ENCODE data around the gene IRAK1. TPM values are rescaled to one million over a fixed set of nuclear protein-coding genes. Genes with fewer than 3 reads are reported as not detected.

The IRAK1 gene
- total and polyA plus RNA-seq, 9 of the 15 experiments (the other 6 are each of a cell fraction or from before 2014, with no cell fraction given), result 11.6 to 261 (median 91.6) TPM

DNA sequence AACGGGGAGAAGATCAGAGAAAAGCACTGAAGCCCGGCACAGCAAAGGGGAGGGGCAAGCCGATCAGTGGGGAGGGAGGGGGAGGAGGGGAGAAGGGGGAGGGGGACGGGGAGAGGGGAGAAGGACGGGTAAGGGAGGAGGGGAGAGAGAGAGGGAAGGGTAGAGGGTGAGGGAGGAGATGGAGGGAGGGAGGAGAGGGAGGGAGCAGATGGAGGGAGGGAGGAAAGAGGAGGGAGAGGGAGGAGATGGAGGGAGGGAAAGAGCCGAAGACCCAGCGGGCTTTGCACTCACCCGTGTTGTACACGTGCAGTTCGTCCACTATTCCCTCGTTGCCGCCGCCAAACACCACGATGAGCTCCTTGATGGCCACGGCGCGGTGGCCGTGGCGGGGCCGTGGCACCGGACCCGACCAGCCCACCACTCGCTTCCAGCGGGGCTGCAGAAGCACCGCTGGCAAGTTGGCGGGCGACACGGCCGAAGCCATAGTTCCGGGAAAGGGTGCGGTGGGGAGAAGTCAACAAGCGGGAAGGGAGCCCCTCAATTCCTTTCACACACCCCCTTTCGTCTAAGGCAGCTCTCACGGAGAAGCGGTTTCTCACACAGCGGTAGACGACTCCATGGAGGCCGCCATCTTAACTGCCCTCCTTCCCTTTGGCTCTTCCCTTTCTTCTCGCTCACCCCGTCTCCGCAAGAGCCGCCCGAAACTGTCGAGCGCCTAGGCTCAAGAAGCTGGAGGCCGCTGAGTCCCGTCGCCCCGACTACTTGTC lies 49.2 kb downstream of the IRAK1 start (continued):
- TF ChIP-seq ZNF197 (CRISPR knock-in tag; IDR thresholded peaks at IDR 0.05; ENCODE audit: low read depth) (no peak), BRD9 (IDR thresholded peaks at IDR 0.05; ENCODE audit: low read depth, partially characterized antibody) (no peak), MCM2 (IDR thresholded peaks at IDR 0.05; ENCODE audit: low read depth) (no peak), TAF1 (IDR thresholded peaks at IDR 0.05; ENCODE audit: control insufficient read depth, extremely low read depth, insufficient read depth, low read length, severe bottlenecking) (peak; percentile 41), CHCHD3 (CRISPR knock-in tag; IDR thresholded peaks at IDR 0.05) (no peak), NEUROD1 (IDR thresholded peaks at IDR 0.05; ENCODE audit: borderline replicate concordance, low read depth, low read length, partially characterized antibody) (no peak), SRSF1 (IDR thresholded peaks at IDR 0.05; ENCODE audit: low read depth, low read length) (no peak), FOXA3 (CRISPR knock-in tag; conservative IDR thresholded peaks at IDR 0.05 in 1 of 2, IDR thresholded peaks at IDR 0.05 in 1 of 2) (no peak), POLR2AphosphoS5 (IDR thresholded peaks at IDR 0.05; ENCODE audit: control insufficient read depth, insufficient read depth, low read depth, low read length) (peak; percentile 28; the same call in 1 of the 2 replicates), NR2F6 (CRISPR knock-in tag; IDR thresholded peaks at IDR 0.05) (no peak), SMAD4 (CRISPR knock-in tag; conservative IDR thresholded peaks at IDR 0.05) (0 out of 2 replicates have a peak, but pooled peaks have one; percentile 25), ZNF77 (CRISPR knock-in tag; IDR thresholded peaks at IDR 0.05) (no peak), NCOA2 (IDR thresholded peaks at IDR 0.05; ENCODE audit: partially characterized antibody in 2 of 2) (no peak), KAT8 (IDR thresholded peaks at IDR 0.05; ENCODE audit: low read depth) (no peak), GATAD2B (IDR thresholded peaks at IDR 0.05; ENCODE audit: borderline replicate concordance) (no peak)
- TF ChIP-seq, protein P1, sequence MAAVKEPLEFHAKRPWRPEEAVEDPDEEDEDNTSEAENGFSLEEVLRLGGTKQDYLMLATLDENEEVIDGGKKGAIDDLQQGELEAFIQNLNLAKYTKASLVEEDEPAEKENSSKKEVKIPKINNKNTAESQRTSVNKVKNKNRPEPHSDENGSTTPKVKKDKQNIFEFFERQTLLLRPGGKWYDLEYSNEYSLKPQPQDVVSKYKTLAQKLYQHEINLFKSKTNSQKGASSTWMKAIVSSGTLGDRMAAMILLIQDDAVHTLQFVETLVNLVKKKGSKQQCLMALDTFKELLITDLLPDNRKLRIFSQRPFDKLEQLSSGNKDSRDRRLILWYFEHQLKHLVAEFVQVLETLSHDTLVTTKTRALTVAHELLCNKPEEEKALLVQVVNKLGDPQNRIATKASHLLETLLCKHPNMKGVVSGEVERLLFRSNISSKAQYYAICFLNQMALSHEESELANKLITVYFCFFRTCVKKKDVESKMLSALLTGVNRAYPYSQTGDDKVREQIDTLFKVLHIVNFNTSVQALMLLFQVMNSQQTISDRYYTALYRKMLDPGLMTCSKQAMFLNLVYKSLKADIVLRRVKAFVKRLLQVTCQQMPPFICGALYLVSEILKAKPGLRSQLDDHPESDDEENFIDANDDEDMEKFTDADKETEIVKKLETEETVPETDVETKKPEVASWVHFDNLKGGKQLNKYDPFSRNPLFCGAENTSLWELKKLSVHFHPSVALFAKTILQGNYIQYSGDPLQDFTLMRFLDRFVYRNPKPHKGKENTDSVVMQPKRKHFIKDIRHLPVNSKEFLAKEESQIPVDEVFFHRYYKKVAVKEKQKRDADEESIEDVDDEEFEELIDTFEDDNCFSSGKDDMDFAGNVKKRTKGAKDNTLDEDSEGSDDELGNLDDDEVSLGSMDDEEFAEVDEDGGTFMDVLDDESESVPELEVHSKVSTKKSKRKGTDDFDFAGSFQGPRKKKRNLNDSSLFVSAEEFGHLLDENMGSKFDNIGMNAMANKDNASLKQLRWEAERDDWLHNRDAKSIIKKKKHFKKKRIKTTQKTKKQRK (IDR thresholded peaks at IDR 0.05; ENCODE audit: borderline replicate concordance, low read depth, low read length), result no peak
- TF ChIP-seq, protein P2, sequence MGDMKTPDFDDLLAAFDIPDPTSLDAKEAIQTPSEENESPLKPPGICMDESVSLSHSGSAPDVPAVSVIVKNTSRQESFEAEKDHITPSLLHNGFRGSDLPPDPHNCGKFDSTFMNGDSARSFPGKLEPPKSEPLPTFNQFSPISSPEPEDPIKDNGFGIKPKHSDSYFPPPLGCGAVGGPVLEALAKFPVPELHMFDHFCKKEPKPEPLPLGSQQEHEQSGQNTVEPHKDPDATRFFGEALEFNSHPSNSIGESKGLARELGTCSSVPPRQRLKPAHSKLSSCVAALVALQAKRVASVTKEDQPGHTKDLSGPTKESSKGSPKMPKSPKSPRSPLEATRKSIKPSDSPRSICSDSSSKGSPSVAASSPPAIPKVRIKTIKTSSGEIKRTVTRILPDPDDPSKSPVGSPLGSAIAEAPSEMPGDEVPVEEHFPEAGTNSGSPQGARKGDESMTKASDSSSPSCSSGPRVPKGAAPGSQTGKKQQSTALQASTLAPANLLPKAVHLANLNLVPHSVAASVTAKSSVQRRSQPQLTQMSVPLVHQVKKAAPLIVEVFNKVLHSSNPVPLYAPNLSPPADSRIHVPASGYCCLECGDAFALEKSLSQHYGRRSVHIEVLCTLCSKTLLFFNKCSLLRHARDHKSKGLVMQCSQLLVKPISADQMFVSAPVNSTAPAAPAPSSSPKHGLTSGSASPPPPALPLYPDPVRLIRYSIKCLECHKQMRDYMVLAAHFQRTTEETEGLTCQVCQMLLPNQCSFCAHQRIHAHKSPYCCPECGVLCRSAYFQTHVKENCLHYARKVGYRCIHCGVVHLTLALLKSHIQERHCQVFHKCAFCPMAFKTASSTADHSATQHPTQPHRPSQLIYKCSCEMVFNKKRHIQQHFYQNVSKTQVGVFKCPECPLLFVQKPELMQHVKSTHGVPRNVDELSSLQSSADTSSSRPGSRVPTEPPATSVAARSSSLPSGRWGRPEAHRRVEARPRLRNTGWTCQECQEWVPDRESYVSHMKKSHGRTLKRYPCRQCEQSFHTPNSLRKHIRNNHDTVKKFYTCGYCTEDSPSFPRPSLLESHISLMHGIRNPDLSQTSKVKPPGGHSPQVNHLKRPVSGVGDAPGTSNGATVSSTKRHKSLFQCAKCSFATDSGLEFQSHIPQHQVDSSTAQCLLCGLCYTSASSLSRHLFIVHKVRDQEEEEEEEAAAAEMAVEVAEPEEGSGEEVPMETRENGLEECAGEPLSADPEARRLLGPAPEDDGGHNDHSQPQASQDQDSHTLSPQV (IDR thresholded peaks at IDR 0.05), result peak; percentile 63; the same call in 1 of the 2 replicates
- TF ChIP-seq, protein P3, sequence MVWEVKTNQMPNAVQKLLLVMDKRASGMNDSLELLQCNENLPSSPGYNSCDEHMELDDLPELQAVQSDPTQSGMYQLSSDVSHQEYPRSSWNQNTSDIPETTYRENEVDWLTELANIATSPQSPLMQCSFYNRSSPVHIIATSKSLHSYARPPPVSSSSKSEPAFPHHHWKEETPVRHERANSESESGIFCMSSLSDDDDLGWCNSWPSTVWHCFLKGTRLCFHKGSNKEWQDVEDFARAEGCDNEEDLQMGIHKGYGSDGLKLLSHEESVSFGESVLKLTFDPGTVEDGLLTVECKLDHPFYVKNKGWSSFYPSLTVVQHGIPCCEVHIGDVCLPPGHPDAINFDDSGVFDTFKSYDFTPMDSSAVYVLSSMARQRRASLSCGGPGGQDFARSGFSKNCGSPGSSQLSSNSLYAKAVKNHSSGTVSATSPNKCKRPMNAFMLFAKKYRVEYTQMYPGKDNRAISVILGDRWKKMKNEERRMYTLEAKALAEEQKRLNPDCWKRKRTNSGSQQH (CRISPR knock-in tag; IDR thresholded peaks at IDR 0.05), result no peak
